Heart right ventricle (tissue), 16 donors: ENCODE measurements around the gene MCM5. TPM values are rescaled to one million over a fixed set of nuclear protein-coding genes. Genes with fewer than 3 reads are reported as not detected.
A peak's percentile ranks its signal among the peaks of the same experiment; 100 is the strongest.

Source experiments
- ATAC-seq, 8 donors: fragments of 200-7000 bp; cut with Tn5 transposase; one replicate each; pipeline ENCODE4 v1.9.1; 2020; ENCODE audit warnings: mild to moderate bottlenecking in 8 of 8, moderate library complexity in 8 of 8, moderate number of reproducible peaks in 1 of 8
- DNase-seq, 2 donors: peaks; one replicate each; pipeline ENCODE4 v3.0.0-alpha.2; 2020
- H3K27ac ChIP-seq, 10 donors: fragments of 200-600 bp; sonication (generic) in 2 of 10; one replicate each; pipeline versions ENCODE4 v1.5.0 to v1.8.0; 2020 to 2022; ENCODE audit warnings: mild to moderate bottlenecking in 3 of 10
- H3K27me3 ChIP-seq, 7 donors: fragments of 200-600 bp; one replicate each; pipeline ENCODE4 v1.8.0; 2021 to 2022; ENCODE audit warnings: mild to moderate bottlenecking in 2 of 7
- H3K36me3 ChIP-seq, 9 donors: fragments of 200-600 bp; sonication (generic) in 1 of 9; one replicate each; pipeline versions ENCODE4 v1.5.0 to v1.8.0; 2020 to 2022; ENCODE audit warnings: mild to moderate bottlenecking in 2 of 9
- H3K4me1 ChIP-seq, 9 donors: fragments of 200-600 bp; sonication (generic) in 1 of 9; one replicate each; pipeline versions ENCODE4 v1.5.0 to v1.8.0; 2020 to 2022; ENCODE audit warnings: mild to moderate bottlenecking in 4 of 9
- H3K4me3 ChIP-seq, 10 donors: fragments of 200-600 bp; sonication (generic) in 2 of 10; one replicate each; pipeline versions ENCODE4 v1.5.0 to v1.8.0; 2020 to 2022; ENCODE audit warnings: mild to moderate bottlenecking in 7 of 10, moderate library complexity in 2 of 10
- H3K9me3 ChIP-seq, 11 donors: fragments of 200-600 bp in 10 of 11; sonication (generic) in 2 of 11; one replicate each; pipeline versions ENCODE4 v1.5.0 to v1.8.0; 2013 to 2022; ENCODE audit warnings: mild to moderate bottlenecking in 2 of 11, control low read depth in 1 of 11, moderate library complexity in 1 of 11
- WGBS, 2 donors: extraction: QIAGEN DNeasy Blood & Tissue Kit; methylation state at CpG; one replicate each; pipeline ENCODE4 v1.1.7; 2013; ENCODE audit warnings: inconsistent platforms in 1 of 2; 5-methylcytosine and 5-hydroxymethylcytosine counted together
- intact Hi-C, 10 donors: fragments of 100-400 bp; cut with DNase I; formaldehyde crosslinking; loops; one replicate each; pipeline versions ENCODE4 v1.11.1 to v1.14.2; 2022
- polyA plus RNA-seq, 2 donors: library from polyadenylated mRNA; stranded (reverse); fragments of 200-250 nt; gene quantifications; one replicate each; pipeline ENCODE4 v1.2.3, GENCODE V29; 2013
- total RNA-seq, 10 donors: library from RNA; stranded (reverse); fragmentation: NEBNext Ultra II Directional in 3 of 10; extraction: Animal tissue kit (Norgen Biotek cat#: 25700) in 3 of 10; gene quantifications; one replicate each; pipeline versions ENCODE4 v1.2.1 to v1.2.4, GENCODE V29; 2021 to 2023
- TF ChIP-seq, protein P1 (sequence below), 9 donors: fragments of 200-600 bp; sonication (generic) in 2 of 9; IDR thresholded peaks; one replicate each; pipeline versions ENCODE4 v1.5.0 to v1.8.0; 2021 to 2022; ENCODE audit warnings: antibody characterized with exemption in 9 of 9, mild to moderate bottlenecking in 5 of 9, moderate library complexity in 1 of 9
- donor health status: Arrhythmogenic right ventricular cardiomyopathy.
- donor health status: ischemic (EF 13 %, LVEDD 7.1; RV severe dilation, severe dysfunction).
- donor health status: healthy with polysubstance abuse.
- donor health status: DM: no; HTN: yes; CAD: no.
- donor health status: DM: no; HTN: no; CAD: no.
- donor health status: ischemic (EF 25% LVEDD 6.9; RV normal size, moderate dysfunction).
- donor health status: ischemic (EF 25% LVEDD 5.7; RV mildly dilated, moderate dysfunction).
- donor health status: healthy.
- donor health status: DM: yes; HTN: yes; CAD: no.
- donor health status: Ischemic cardiomyopathy.
- donor health status: ischemic (EF 35%, LVEDD 5.7; RV mildly dilated, moderate dysfunction).
- donor health status: nonischemic (EF 11% LVEDD 7.7; RV severe dilation, severe dysfunction).
- donor health status: DM: yes; HTN: yes; CAD: no.
- donor health status: PGD.
- donor health status: ischemic (EF 29% LVEDD 5.4; RV normal size, mild dysfunction).
- donor health status: nonischemic (EF 23%, LVEDD 6.1; RV moderate dilation, normal function).

MCM5 gene
- total and polyA plus RNA-seq, 12 donors = 5.7 to 21.4 (median 11.2) TPM

GRCh38 chr22:35441489-35442100 is 41.7 kb downstream of the MCM5 start:
- Histone ChIP-seq H3K27ac (no peak overlapping the region), H3K4me1 (peaks cover 0 to 5% (median 0%) of the 10 kb centered on the region in 9 donors), H3K36me3 (no peaks in the 10 kb centered on the region), H3K27me3 (no peaks in the 10 kb centered on the region), H3K9me3 (no peaks in the 10 kb centered on the region), H3K4me3 (no peak overlapping the region)
- intact Hi-C loops = loop anchor here in 1 of 10 donors (5.0 kb wide), 1 partner anchor 676 kb away; no protein-coding TSS in a partner anchor
- DNase-seq (no peak), ATAC-seq (peak in 1 of 8 donors; percentile 10)
- WGBS, 2 donors = 87 to 89% methylated on average over 9 of the region's 9 CpGs
- TF ChIP-seq, protein P1, sequence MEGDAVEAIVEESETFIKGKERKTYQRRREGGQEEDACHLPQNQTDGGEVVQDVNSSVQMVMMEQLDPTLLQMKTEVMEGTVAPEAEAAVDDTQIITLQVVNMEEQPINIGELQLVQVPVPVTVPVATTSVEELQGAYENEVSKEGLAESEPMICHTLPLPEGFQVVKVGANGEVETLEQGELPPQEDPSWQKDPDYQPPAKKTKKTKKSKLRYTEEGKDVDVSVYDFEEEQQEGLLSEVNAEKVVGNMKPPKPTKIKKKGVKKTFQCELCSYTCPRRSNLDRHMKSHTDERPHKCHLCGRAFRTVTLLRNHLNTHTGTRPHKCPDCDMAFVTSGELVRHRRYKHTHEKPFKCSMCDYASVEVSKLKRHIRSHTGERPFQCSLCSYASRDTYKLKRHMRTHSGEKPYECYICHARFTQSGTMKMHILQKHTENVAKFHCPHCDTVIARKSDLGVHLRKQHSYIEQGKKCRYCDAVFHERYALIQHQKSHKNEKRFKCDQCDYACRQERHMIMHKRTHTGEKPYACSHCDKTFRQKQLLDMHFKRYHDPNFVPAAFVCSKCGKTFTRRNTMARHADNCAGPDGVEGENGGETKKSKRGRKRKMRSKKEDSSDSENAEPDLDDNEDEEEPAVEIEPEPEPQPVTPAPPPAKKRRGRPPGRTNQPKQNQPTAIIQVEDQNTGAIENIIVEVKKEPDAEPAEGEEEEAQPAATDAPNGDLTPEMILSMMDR (IDR thresholded peaks at IDR 0.05) = no peak

GRCh38 chr22:35442471-35442870 is 42.5 kb downstream of the MCM5 start:
- WGBS, 2 donors = 89 to 91% methylated on average over 6 of the region's 6 CpGs
- no peak for DNase-seq
- Histone ChIP-seq H3K9me3 (no peaks in the 10 kb centered on the region), H3K36me3 (no peaks in the 10 kb centered on the region), H3K4me3 (no peak overlapping the region), H3K4me1 (peaks cover 0 to 5% (median 0%) of the 10 kb centered on the region in 9 donors), H3K27me3 (no peaks in the 10 kb centered on the region), H3K27ac (no peak overlapping the region)
- intact Hi-C loops = loop anchor here in 1 of 10 donors (5.0 kb wide), 1 partner anchor 675 kb away; no protein-coding TSS in a partner anchor
- no peak for ATAC-seq
- TF ChIP-seq, protein P1 (IDR thresholded peaks at IDR 0.05) = no peak

- TF ChIP-seq, protein P1 (IDR thresholded peaks at IDR 0.05) = no peak
- intact Hi-C loops = loop anchor here in 1 of 10 donors (5.0 kb wide), 1 partner anchor 674 kb away; no protein-coding TSS in a partner anchor
- WGBS, 2 donors = 80 to 83% methylated on average over 6 of the region's 6 CpGs
- Histone ChIP-seq H3K27ac (no peak overlapping the region), H3K4me1 (peaks cover 0 to 7% (median 0%) of the 10 kb centered on the region in 9 donors), H3K9me3 (no peaks in the 10 kb centered on the region), H3K36me3 (no peaks in the 10 kb centered on the region), H3K27me3 (no peaks in the 10 kb centered on the region), H3K4me3 (no peak overlapping the region)
- no peak for ATAC-seq
- no peak for DNase-seq
Measured at GRCh38 chr22:35443338-35443737, 43.4 kb downstream of the MCM5 start.

- peak in 1 of 8 donors; percentile 11 for ATAC-seq
- Histone ChIP-seq H3K36me3 (no peaks in the 10 kb centered on the region), H3K27ac (no peak overlapping the region), H3K27me3 (no peaks in the 10 kb centered on the region), H3K4me3 (no peak overlapping the region), H3K9me3 (no peaks in the 10 kb centered on the region), H3K4me1 (peaks cover 0 to 7% (median 0%) of the 10 kb centered on the region in 9 donors)
- intact Hi-C loops = loop anchor here in 1 of 10 donors (5.0 kb wide), 1 partner anchor 673 kb away; no protein-coding TSS in a partner anchor
- 79% methylated on average over 11 of the region's 11 CpGs for WGBS, 2 donors
- DNase-seq = no peak
- TF ChIP-seq, protein P1 (IDR thresholded peaks at IDR 0.05) = no peak
Measured at GRCh38 chr22:35443790-35444684, 44.1 kb downstream of the MCM5 start.
